K562 (cell line): ENCODE results near the gene SET. TPM values are rescaled to one million over a fixed set of nuclear protein-coding genes. Genes with fewer than 3 reads are reported as not detected.

Experiments used
- ARID3A ChIP-seq: IDR thresholded peaks from 2 replicates; pipeline ENCODE4 v1.6.1; 2012; ENCODE audit warnings: low read depth, low read length, improper control_type of control experiment, borderline replicate concordance
- CBFA2T2 ChIP-seq: fragments of 450-650 bp; conservative IDR thresholded peaks from 2 replicates; pipeline ENCODE4 v1.6.1; 2017; ENCODE audit warnings: mild to moderate bottlenecking
- DIDO1 ChIP-seq: fragments of 450-650 bp; IDR thresholded peaks from 2 replicates; pipeline ENCODE4 v1.6.1; 2016; ENCODE audit warnings: low read depth, missing biosample characterization, missing genetic modification characterization
- HDGF ChIP-seq: fragments of 450-650 bp; IDR thresholded peaks from 2 replicates; pipeline ENCODE4 v1.6.1; 2016
- MAFG ChIP-seq: fragments of 450-650 bp; conservative IDR thresholded peaks from 2 replicates; pipeline ENCODE4 v1.6.1; 2016; ENCODE audit warnings: missing genetic modification characterization, missing compliant biosample characterization
- RERE ChIP-seq: sonication (generic); formaldehyde crosslinking; IDR thresholded peaks from 2 replicates; pipeline ENCODE4 v1.8.0; 2023; ENCODE audit warnings: missing genetic modification reagents, mild to moderate bottlenecking, borderline replicate concordance
- STAT5B ChIP-seq: fragments of 250-450 bp; sonication (Bioruptor Pico); IDR thresholded peaks from 2 replicates; pipeline ENCODE4 v1.8.0; 2021; ENCODE audit warnings: mild to moderate bottlenecking, inconsistent platforms
- TEAD2 ChIP-seq: fragments of 450-650 bp; IDR thresholded peaks from 2 replicates; pipeline ENCODE4 v1.6.1; 2016; ENCODE audit warnings: missing genetic modification characterization, control low read depth, missing compliant biosample characterization
- ZBTB11 ChIP-seq, 3 experiments: fragments of 200-800 bp in 1 of 3; fragments of 250-450 bp in 1 of 3; fragments of 450-650 bp in 1 of 3; sonication (Bioruptor Pico) in 1 of 3; sonication (Bioruptor generic) in 1 of 3; formaldehyde crosslinking in 1 of 3; IDR thresholded peaks; 2 replicates each; pipeline versions ENCODE4 v1.6.1 to v1.8.0; 2016 to 2022; ENCODE audit warnings: mild to moderate bottlenecking in 2 of 3, missing genetic modification characterization in 2 of 3, missing compliant biosample characterization in 1 of 3, moderate library complexity in 1 of 3
- ZNF232 ChIP-seq: sonication (generic); formaldehyde crosslinking; IDR thresholded peaks from 2 replicates; pipeline ENCODE4 v1.8.0; 2022; ENCODE audit warnings: mild to moderate bottlenecking, missing genetic modification reagents
- ZNF324 ChIP-seq: fragments of 250-450 bp; sonication (Bioruptor Pico); IDR thresholded peaks from 2 replicates; pipeline ENCODE4 v1.4.0; 2020; ENCODE audit warnings: mild to moderate bottlenecking
- ZNF384 ChIP-seq: IDR thresholded peaks from 2 replicates; pipeline ENCODE4 v1.6.1; 2012; ENCODE audit warnings: low read depth, low read length, improper control_type of control experiment
- polyA plus RNA-seq, 8 experiments: library from polyadenylated mRNA; depleted of rRNA in 4 of 8; stranded (reverse) in 5 of 8; unstranded in 3 of 8; fragments of >200 nt; fragmentation: Nextera tagmentation in 2 of 8; fragmentation: Illumina TruSeq in 1 of 8; extraction: Ambion mirVana in 2 of 8; extraction: Trizol in 1 of 8; gene quantifications; 2 replicates each; pipeline versions ENCODE4 v1.2.1 to v1.2.3, GENCODE V29; 2011 to 2014; ENCODE audit warnings: inconsistent platforms in 1 of 8, missing spikeins in 1 of 8
- total RNA-seq, 7 experiments: library from RNA; depleted of rRNA in 6 of 7; stranded (reverse); fragments of >200 nt in 6 of 7; fragmentation: Illumina TruSeq in 2 of 7; extraction: Trizol in 2 of 7; gene quantifications; 2 replicates each; pipeline versions ENCODE4 v1.2.1 to v1.2.3, GENCODE V29; 2011 to 2021; ENCODE audit warnings: low replicate concordance in 1 of 7
- TF ChIP-seq, protein P1 (sequence below): sonication (generic); formaldehyde crosslinking; IDR thresholded peaks from 2 replicates; pipeline ENCODE4 v1.4.0; 2020; ENCODE audit warnings: mild to moderate bottlenecking, missing genetic modification reagents

The SET gene
- total and polyA plus RNA-seq, 9 of the 15 experiments (the other 6 are each of a cell fraction or from before 2014, with no cell fraction given): 404 to 1,447 (median 907) TPM

GRCh38 chr9:128688501-128689292 lies at the start of gene SET (continued):
- TF ChIP-seq RERE (CRISPR knock-in tag): no peak
- TF ChIP-seq ARID3A: no peak
- no peak for TF ChIP-seq MAFG
- TF ChIP-seq DIDO1 (tag): no peak
- no peak for TF ChIP-seq ZNF232 (CRISPR knock-in tag)
- no peak for TF ChIP-seq STAT5B (CRISPR knock-in tag)
- TF ChIP-seq, protein P1, sequence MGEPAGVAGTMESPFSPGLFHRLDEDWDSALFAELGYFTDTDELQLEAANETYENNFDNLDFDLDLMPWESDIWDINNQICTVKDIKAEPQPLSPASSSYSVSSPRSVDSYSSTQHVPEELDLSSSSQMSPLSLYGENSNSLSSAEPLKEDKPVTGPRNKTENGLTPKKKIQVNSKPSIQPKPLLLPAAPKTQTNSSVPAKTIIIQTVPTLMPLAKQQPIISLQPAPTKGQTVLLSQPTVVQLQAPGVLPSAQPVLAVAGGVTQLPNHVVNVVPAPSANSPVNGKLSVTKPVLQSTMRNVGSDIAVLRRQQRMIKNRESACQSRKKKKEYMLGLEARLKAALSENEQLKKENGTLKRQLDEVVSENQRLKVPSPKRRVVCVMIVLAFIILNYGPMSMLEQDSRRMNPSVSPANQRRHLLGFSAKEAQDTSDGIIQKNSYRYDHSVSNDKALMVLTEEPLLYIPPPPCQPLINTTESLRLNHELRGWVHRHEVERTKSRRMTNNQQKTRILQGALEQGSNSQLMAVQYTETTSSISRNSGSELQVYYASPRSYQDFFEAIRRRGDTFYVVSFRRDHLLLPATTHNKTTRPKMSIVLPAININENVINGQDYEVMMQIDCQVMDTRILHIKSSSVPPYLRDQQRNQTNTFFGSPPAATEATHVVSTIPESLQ: peak; percentile 90; the same call in 1 of the 2 replicates
- TF ChIP-seq ZBTB11 (CRISPR knock-in tag; IDR thresholded peaks at IDR 0.05): peak in 1 of 3 experiments; percentile 54; a peak in 1 of 6 replicates
- TF ChIP-seq HDGF: no peak; the same call in 1 of the 2 replicates
- TF ChIP-seq TEAD2 (tag): no peak; the same call in 1 of the 2 replicates
- peak; percentile 64 for TF ChIP-seq ZNF324 (CRISPR knock-in tag)
- 0 out of 2 replicates have a peak, but pooled peaks have one; percentile 3 for TF ChIP-seq ZNF384
- TF ChIP-seq CBFA2T2: peak; percentile 51; the same call in 1 of the 2 replicates
